GM12878 (cell line): ENCODE measurements around the gene FLAD1. TPM values are rescaled to one million over a fixed set of nuclear protein-coding genes. Genes with fewer than 3 reads are reported as not detected.

Source experiments
- CEBPB ChIP-seq, 2 experiments: fragments of 150-350 bp in 1 of 2; IDR thresholded peaks; 2 replicates each; pipeline ENCODE4 v1.6.1; 2012 to 2014; ENCODE audit warnings: low read depth in 2 of 2, low read length in 2 of 2, borderline replicate concordance in 1 of 2, inconsistent platforms in 1 of 2
- SRF ChIP-seq, 2 experiments: IDR thresholded peaks; 2 replicates each; pipeline ENCODE4 v1.6.1; 2011; ENCODE audit warnings: low read depth in 2 of 2, low read length in 2 of 2, mild to moderate bottlenecking in 1 of 2, moderate library complexity in 1 of 2
- polyA plus RNA-seq, 11 experiments: library from polyadenylated mRNA; depleted of rRNA in 4 of 11; unstranded in 6 of 11; stranded (reverse) in 5 of 11; fragments of >200 nt; fragmentation: Nextera tagmentation in 4 of 11; fragmentation: Illumina TruSeq in 1 of 11; extraction: Ambion mirVana in 4 of 11; extraction: Trizol in 1 of 11; gene quantifications; 1 replicate in 1 of 11; 2 replicates in 10 of 11; pipeline versions ENCODE4 v1.2.1 to v1.2.3, GENCODE V29; 2011 to 2016; ENCODE audit warnings: inconsistent platforms in 2 of 11, missing spikeins in 2 of 11, low read depth in 1 of 11
- total RNA-seq, 4 experiments: library from RNA; depleted of rRNA in 3 of 4; stranded (reverse); fragments of >200 nt in 3 of 4; fragmentation: Illumina TruSeq in 1 of 4; extraction: Trizol in 1 of 4; gene quantifications; 2 replicates each; pipeline versions ENCODE4 v1.2.1 to v1.2.3, GENCODE V29; 2013 to 2021
- TF ChIP-seq, protein P1 (sequence below): fragments of 450-650 bp; IDR thresholded peaks from 2 replicates; pipeline ENCODE4 v1.6.1; 2018; ENCODE audit warnings: mild to moderate bottlenecking, low read depth, moderate library complexity; ENCODE audit not compliant: partially characterized antibody
- TF ChIP-seq, protein P2 (sequence below): IDR thresholded peaks from 2 replicates; pipeline ENCODE4 v1.6.1; 2011; ENCODE audit warnings: mild to moderate bottlenecking, low read depth, low read length, moderate library complexity; ENCODE audit not compliant: insufficient replicate concordance
- TF ChIP-seq, protein P3 (sequence below): fragments of 450-650 bp; IDR thresholded peaks from 2 replicates; pipeline ENCODE4 v1.6.1; 2017; ENCODE audit warnings: mild to moderate bottlenecking

The FLAD1 gene
- total and polyA plus RNA-seq, 10 of the 15 experiments (the other 5 are each of a cell fraction or from before 2014, with no cell fraction given) = 22.9 to 93.4 (median 56.6) TPM

DNA sequence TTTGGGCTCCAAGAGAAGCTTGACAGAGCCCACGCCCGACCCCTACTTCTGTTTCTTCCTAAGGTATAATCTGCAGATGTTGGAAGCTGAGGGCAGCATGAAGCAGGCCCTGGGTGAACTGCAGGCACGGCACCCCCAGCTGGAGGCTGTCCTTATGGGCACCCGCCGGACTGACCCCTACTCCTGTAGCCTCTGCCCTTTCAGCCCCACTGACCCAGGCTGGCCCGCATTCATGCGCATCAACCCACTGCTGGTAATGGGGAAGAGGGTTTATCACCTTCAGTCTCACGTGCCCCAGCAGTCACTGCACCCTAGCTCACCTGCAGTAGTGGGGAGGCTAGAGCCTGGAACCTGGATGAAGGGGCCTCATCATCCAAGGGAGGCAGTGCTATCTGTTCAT lies 7.1 kb downstream of the FLAD1 start (continued):
- TF ChIP-seq, protein P1, sequence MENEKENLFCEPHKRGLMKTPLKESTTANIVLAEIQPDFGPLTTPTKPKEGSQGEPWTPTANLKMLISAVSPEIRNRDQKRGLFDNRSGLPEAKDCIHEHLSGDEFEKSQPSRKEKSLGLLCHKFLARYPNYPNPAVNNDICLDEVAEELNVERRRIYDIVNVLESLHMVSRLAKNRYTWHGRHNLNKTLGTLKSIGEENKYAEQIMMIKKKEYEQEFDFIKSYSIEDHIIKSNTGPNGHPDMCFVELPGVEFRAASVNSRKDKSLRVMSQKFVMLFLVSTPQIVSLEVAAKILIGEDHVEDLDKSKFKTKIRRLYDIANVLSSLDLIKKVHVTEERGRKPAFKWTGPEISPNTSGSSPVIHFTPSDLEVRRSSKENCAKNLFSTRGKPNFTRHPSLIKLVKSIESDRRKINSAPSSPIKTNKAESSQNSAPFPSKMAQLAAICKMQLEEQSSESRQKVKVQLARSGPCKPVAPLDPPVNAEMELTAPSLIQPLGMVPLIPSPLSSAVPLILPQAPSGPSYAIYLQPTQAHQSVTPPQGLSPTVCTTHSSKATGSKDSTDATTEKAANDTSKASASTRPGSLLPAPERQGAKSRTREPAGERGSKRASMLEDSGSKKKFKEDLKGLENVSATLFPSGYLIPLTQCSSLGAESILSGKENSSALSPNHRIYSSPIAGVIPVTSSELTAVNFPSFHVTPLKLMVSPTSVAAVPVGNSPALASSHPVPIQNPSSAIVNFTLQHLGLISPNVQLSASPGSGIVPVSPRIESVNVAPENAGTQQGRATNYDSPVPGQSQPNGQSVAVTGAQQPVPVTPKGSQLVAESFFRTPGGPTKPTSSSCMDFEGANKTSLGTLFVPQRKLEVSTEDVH = no peak
- TF ChIP-seq CEBPB (IDR thresholded peaks at IDR 0.05; ENCODE audit: borderline replicate concordance in 1 of 2, low read depth in 2 of 2, low read length in 2 of 2) (no peak), SRF (IDR thresholded peaks at IDR 0.05; ENCODE audit: low read depth in 2 of 2, low read length in 2 of 2) (no peak)
- TF ChIP-seq, protein P2, sequence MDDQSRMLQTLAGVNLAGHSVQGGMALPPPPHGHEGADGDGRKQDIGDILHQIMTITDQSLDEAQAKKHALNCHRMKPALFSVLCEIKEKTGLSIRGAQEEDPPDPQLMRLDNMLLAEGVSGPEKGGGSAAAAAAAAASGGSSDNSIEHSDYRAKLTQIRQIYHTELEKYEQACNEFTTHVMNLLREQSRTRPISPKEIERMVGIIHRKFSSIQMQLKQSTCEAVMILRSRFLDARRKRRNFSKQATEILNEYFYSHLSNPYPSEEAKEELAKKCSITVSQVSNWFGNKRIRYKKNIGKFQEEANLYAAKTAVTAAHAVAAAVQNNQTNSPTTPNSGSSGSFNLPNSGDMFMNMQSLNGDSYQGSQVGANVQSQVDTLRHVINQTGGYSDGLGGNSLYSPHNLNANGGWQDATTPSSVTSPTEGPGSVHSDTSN = no peak
- TF ChIP-seq, protein P3, sequence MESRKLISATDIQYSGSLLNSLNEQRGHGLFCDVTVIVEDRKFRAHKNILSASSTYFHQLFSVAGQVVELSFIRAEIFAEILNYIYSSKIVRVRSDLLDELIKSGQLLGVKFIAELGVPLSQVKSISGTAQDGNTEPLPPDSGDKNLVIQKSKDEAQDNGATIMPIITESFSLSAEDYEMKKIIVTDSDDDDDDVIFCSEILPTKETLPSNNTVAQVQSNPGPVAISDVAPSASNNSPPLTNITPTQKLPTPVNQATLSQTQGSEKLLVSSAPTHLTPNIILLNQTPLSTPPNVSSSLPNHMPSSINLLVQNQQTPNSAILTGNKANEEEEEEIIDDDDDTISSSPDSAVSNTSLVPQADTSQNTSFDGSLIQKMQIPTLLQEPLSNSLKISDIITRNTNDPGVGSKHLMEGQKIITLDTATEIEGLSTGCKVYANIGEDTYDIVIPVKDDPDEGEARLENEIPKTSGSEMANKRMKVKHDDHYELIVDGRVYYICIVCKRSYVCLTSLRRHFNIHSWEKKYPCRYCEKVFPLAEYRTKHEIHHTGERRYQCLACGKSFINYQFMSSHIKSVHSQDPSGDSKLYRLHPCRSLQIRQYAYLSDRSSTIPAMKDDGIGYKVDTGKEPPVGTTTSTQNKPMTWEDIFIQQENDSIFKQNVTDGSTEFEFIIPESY = no peak
- TF ChIP-seq, all 136 proteins: peak for 0
